Medulla oblongata (tissue), 1 donor: Measurements from ENCODE around the gene PGP.
A peak's percentile ranks its signal among the peaks of the same experiment; 100 is the strongest.
"Not testable (repeated sequence)": the region's sequence is repeated elsewhere in the genome, so short reads cannot be mapped to it uniquely, and the experiment has no call there.

Experiments
- DNase-seq: peaks from one replicate; pipeline ENCODE4 v3.0.0-alpha.2; 2015; ENCODE audit errors: extremely low spot score

Gene PGP

DNA sequence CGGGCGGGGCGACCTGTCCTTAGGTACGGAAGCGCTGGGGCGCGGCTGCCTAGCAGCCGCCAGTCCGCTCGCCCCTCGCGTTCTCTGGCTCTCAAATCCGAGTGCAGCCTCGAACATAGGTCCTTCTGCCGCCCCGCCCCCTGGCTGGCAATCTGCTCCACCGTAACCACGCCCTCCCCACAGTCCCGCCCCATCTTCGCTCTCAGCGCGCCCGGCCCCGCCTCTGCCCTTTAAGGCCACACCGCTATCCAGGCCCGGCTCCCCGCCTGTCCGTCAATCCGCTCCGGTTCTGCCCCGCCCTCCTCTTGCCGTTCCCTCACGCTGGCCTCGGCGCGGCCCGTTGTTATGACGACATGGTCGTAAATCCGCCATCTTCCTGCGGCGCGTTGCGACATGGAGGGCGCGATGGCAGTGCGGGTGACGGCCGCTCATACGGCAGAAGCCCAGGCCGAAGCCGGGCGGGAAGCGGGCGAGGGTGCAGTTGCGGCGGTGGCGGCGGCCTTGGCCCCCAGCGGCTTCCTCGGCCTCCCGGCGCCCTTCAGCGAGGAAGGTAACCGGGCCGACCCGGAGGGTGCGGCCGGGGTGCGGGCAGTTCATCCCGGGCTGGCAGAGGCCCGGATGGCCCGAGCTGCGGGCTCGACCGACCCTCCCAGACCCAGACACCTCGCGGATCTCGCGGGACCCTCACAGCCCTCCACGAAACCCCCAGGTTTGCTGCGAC is 8.7 kb upstream of the PGP start, which contains the start of gene E4F1:
TSS of gene E4F1 (plus strand) at position 371 of the 721 bp plus-strand sequence. CDS start at position 394, 23 bp downstream.
- peak; percentile 98 for DNase-seq

DNA sequence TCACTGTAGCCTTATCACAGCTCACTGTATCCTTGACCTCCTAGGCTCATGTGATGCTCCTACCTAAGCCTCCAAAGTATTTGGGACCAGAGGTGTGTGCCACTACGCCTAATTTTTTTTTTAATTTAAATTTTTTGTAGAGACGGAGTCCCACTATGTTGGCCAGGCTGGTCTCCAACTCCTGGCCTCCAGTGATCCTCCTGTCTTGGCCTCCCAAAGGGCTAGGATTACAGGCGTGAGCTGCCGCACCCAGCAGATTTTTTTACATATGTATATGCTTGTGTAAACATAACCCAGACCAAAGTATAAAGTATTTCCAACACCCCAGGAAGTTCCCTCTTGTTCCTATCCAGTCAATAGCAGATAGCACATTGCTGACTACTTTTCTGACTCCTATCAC is 1.7 kb upstream of the PGP start:
- DNase-seq, result no peak

GRCh38 chr16:2213817-2214718 is 572 bp downstream of the PGP start:
- no peak for DNase-seq

GRCh38 chr16:2212362-2213324 is 2.0 kb downstream of the PGP start:
- no peak for DNase-seq

- DNase-seq, result no peak
Observed at GRCh38 chr16:2211923-2212347, 2.7 kb downstream of the PGP start.

- DNase-seq, result no peak
Observed at GRCh38 chr16:2210386-2211365, 4.0 kb downstream of the PGP start, which contains the start of gene BRICD5. BRICD5 (minus strand) TSS chr16:2210863; CDS start chr16:2210833, 30 bp downstream.

GRCh38 chr16:2210009-2210332 is 4.7 kb downstream of the PGP start:
- DNase-seq, result no peak

- no peak for DNase-seq
Observed at GRCh38 chr16:2209258-2210008, 5.2 kb downstream of the PGP start.

DNA sequence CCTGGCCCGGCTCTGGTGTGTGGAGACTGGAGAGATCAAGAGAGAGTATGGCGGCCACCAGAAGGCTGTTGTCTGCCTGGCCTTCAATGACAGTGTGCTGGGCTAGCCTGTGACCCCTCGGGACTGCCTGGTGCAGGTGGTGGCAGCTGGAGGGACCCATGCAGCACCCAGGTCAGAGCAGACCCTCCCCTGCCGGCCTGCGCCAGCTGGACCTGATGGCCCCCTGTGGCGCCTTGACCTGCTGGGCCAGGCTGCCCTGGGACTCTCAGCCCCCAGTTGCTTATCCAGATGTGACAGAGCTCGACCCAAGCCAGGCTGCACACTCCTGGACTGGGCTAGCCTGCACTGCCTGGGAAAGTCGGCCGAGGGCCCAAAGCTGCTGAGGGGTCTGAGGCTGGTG is 5.9 kb downstream of the PGP start:
- DNase-seq, result no peak

- DNase-seq, result no peak
Observed at GRCh38 chr16:2208308-2208707, 6.3 kb downstream of the PGP start.

- DNase-seq, result no peak
Observed at GRCh38 chr16:2207872-2208271, 6.8 kb downstream of the PGP start.

- no peak for DNase-seq
Observed at GRCh38 chr16:2206780-2207433, 7.7 kb downstream of the PGP start.

- DNase-seq, result no peak
Observed at GRCh38 chr16:2206420-2206779, 8.2 kb downstream of the PGP start.

- DNase-seq, result no peak
Observed at GRCh38 chr16:2205967-2206313, 8.7 kb downstream of the PGP start.

DNA sequence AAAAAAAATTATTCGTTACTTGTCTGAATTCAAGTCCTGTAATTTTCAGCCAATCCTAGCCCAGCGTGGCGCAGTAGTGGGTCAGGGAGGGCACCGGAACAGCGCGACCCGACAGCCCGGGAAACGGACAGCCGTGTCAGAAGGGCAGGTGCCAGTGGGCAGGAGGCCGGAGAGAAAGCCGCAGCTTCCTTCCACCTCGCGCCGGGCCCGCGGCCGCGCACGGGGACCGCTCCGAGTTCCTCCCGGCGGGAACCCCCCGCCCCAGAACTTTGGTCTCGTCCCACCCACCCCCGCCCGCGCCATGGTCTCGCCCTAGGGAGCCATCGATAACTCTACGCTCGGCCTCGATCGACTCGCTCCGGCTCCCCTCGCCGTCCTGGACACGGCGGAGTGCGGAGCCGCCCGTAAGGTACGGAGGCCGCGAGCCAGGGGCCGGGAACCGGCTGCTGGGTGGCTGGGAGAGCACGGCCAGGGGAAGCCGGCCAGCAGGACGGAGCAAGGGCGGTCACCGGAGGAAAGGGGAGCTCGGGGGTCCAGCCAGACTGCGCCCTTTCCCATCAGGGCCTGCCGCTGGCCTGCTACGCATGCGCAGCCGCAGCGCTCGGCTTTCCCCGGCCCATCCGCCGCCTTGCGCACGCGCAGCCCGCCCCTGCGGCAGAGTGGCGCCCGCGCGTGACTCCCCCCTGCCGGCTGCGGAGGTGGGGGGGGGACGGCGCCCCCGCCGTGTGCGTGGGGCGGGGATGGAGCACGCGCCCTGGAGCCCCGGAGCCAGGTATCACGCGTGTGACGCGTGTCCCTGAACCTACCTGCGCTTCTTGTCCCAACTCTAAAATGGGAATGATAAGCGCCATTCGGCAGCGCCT is 9.3 kb downstream of the PGP start, which contains the start of gene MLST8:
TSS of gene MLST8 (plus strand) at position 351 of the 863 bp plus-strand sequence. CDS start 632 bp downstream, outside the sequence.
- DNase-seq, result peak; percentile 90

- no peak for DNase-seq
Observed at GRCh38 chr16:2204416-2205103, 10.1 kb downstream of the PGP start.

GRCh38 chr16:2203119-2203688 is 11.4 kb downstream of the PGP start:
- DNase-seq, result not testable (repeated sequence)
